ENCODE data around the gene CARMIL3.
"Not testable (repeated sequence)": the region's sequence is repeated elsewhere in the genome, so short reads cannot be mapped to it uniquely, and the experiment has no call there.

CARMIL3 gene

GRCh38 chr14:24040692-24041091 is 11.1 kb upstream of the CARMIL3 start:
- no peak for DNase-seq (ENCODE audit: low spot score)

GRCh38 chr14:24042746-24043145 is 9.1 kb upstream of the CARMIL3 start:
- DNase-seq (ENCODE audit: low spot score), result no peak

GRCh38 chr14:24049002-24049401 is 2.8 kb upstream of the CARMIL3 start:
- DNase-seq (ENCODE audit: low spot score), result not testable (repeated sequence)

GRCh38 chr14:24050753-24051152 is 1.1 kb upstream of the CARMIL3 start:
- not testable (repeated sequence) for DNase-seq (ENCODE audit: low spot score)

GRCh38 chr14:24051176-24051788 is 527 bp upstream of the CARMIL3 start:
- DNase-seq (ENCODE audit: low spot score), result no peak

GRCh38 chr14:24052656-24053547 is 1.1 kb downstream of the CARMIL3 start:
- DNase-seq (ENCODE audit: low spot score), result no peak

- no peak for DNase-seq (ENCODE audit: low spot score)
These were observed 1.9 kb downstream of the CARMIL3 start for GRCh38 chr14:24053548-24054323.

GRCh38 chr14:24054324-24054641 is 2.5 kb downstream of the CARMIL3 start:
- DNase-seq (ENCODE audit: low spot score), result no peak

GRCh38 chr14:24054646-24055045 is 2.8 kb downstream of the CARMIL3 start:
- no peak for DNase-seq (ENCODE audit: low spot score)

GRCh38 chr14:24055971-24056799 is 4.4 kb downstream of the CARMIL3 start:
- no peak for DNase-seq (ENCODE audit: low spot score)

- DNase-seq (ENCODE audit: low spot score), result no peak
These were observed 5.0 kb downstream of the CARMIL3 start for GRCh38 chr14:24056800-24057184.

GRCh38 chr14:24057271-24057670 is 5.5 kb downstream of the CARMIL3 start:
- DNase-seq (ENCODE audit: low spot score), result no peak

- DNase-seq (ENCODE audit: low spot score), result no peak
These were observed 6.1 kb downstream of the CARMIL3 start for GRCh38 chr14:24057867-24058259.

GRCh38 chr14:24058260-24058950 is 6.6 kb downstream of the CARMIL3 start:
- peak; percentile 78 for DNase-seq (ENCODE audit: low spot score)

GRCh38 chr14:24058951-24059475 is 7.2 kb downstream of the CARMIL3 start:
- no peak for DNase-seq (ENCODE audit: low spot score)

GRCh38 chr14:24059841-24060388 is 8.1 kb downstream of the CARMIL3 start:
- DNase-seq (ENCODE audit: low spot score), result no peak

GRCh38 chr14:24060443-24060842 is 8.6 kb downstream of the CARMIL3 start:
- no peak for DNase-seq (ENCODE audit: low spot score)

- no peak for DNase-seq (ENCODE audit: low spot score)
These were observed 9.4 kb downstream of the CARMIL3 start for GRCh38 chr14:24060984-24061913.

- no peak for DNase-seq (ENCODE audit: low spot score)
These were observed 10.6 kb downstream of the CARMIL3 start for GRCh38 chr14:24062216-24062980.

All from hematopoietic multipotent progenitor cell treated with erythropoietin and hydrocortisone succinate and interleukin-3 and kit ligand, for 17 days (in vitro differentiated cells).